GM19452 (cell line): Measurements from ENCODE around the gene KLHL9.

Experiments used
- ATAC-seq: cut with Tn5 transposase; IDR thresholded peaks from one replicate; pipeline ENCODE4 v1.9.1; 2021; ENCODE audit not compliant: unreplicated experiment

The KLHL9 gene

GRCh38 chr9:21317956-21318923 is 17.0 kb downstream of the KLHL9 start:
- peak; percentile 71 for ATAC-seq

- ATAC-seq, result no peak
Observed at GRCh38 chr9:21316860-21317259, 18.3 kb downstream of the KLHL9 start.

GRCh38 chr9:21316032-21316842 is 19.0 kb downstream of the KLHL9 start:
- ATAC-seq, result no peak

- no peak for ATAC-seq
Observed at GRCh38 chr9:21314152-21314551, 21.1 kb downstream of the KLHL9 start.

GRCh38 chr9:21311889-21312288 is 23.3 kb downstream of the KLHL9 start:
- ATAC-seq, result no peak

GRCh38 chr9:21305213-21305612 is 30.0 kb downstream of the KLHL9 start, which contains the start of gene IFNA5:
Gene IFNA5 (minus strand): TSS chr9:21305313. CDS start chr9:21305256, 57 bp downstream.
- no peak for ATAC-seq

- ATAC-seq, result no peak
Observed at GRCh38 chr9:21295992-21296391, 39.2 kb downstream of the KLHL9 start.

- no peak for ATAC-seq
Observed at GRCh38 chr9:21294904-21295538, 40.2 kb downstream of the KLHL9 start.

GRCh38 chr9:21294364-21294774 is 40.8 kb downstream of the KLHL9 start:
- no peak for ATAC-seq

- no peak for ATAC-seq
Observed at GRCh38 chr9:21289848-21290247, 45.4 kb downstream of the KLHL9 start.

- ATAC-seq, result no peak
Observed at GRCh38 chr9:21287280-21287679, 47.9 kb downstream of the KLHL9 start.

GRCh38 chr9:21286659-21287058 is 48.5 kb downstream of the KLHL9 start:
- no peak for ATAC-seq

- ATAC-seq, result no peak
Observed at GRCh38 chr9:21286099-21286498, 49.1 kb downstream of the KLHL9 start.

GRCh38 chr9:21281275-21281674 is 53.9 kb downstream of the KLHL9 start:
- ATAC-seq, result no peak
